ENCODE data around the gene RXRB. TPM values are rescaled to one million over a fixed set of nuclear protein-coding genes. Genes with fewer than 3 reads are reported as not detected.
A peak's percentile ranks its signal among the peaks of the same experiment; 100 is the strongest.

Gene RXRB
- total RNA-seq, result 15.0 and 15.1 TPM in 2 replicates

DNA sequence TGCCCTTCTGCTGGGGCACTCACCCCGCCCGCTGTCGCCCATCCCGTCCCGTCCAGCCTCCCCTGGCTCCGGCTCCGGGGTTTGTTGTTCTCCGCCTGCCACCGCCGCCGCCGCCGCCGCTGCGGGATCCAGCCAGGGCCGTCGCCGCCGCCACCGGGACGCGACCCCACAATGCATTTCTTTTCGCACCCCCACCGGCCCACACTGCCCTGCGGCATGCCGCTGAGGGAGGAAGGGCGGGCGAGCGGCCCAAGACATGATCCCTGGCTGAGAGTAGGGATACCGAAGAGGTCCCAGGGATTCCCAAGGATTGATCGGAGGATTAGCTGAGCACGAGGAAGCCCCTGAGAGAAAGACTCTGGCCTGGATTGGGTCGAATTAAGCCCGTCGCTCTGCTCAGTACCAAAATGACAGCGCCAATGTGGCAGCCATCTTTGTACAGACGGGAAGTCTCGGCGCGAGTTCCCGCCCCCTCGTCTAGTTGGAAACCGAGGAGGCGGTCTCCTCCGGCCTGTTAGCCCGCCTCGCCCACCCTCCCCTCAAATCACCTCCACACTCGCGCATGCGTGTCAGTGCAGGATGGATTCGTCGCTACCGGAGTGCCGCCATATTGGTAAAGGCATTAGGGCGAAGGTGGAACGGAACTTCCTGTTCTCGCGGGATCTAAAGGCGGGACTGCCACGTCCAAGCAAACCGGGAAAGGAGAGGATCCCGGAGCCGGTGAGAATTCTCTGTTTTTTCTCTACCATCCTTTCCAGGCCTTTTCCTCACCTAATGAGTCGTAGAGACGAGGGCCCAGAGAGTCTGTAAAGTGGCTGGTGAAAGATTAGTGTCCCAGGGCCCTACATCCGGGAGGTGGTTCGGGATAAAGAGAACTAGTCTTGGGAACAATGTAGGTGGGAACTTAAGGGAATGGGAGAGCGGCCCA, at the start of gene RXRB, which contains the start of gene SLC39A7:
RXRB (minus strand) TSS at position 447 of the 928 bp plus-strand sequence; CDS start at position 258, 189 bp downstream.
SLC39A7 (plus strand) TSS at position 649 of the 928 bp plus-strand sequence. CDS start 379 bp downstream, outside the sequence.
- peak within 1 kb of the TSS; percentile 86 for H3K4me3 ChIP-seq (ENCODE audit: low read depth, low read length)
- peak; percentile 91 for DNase-seq (ENCODE audit: low read depth)
- TF ChIP-seq, protein P1, sequence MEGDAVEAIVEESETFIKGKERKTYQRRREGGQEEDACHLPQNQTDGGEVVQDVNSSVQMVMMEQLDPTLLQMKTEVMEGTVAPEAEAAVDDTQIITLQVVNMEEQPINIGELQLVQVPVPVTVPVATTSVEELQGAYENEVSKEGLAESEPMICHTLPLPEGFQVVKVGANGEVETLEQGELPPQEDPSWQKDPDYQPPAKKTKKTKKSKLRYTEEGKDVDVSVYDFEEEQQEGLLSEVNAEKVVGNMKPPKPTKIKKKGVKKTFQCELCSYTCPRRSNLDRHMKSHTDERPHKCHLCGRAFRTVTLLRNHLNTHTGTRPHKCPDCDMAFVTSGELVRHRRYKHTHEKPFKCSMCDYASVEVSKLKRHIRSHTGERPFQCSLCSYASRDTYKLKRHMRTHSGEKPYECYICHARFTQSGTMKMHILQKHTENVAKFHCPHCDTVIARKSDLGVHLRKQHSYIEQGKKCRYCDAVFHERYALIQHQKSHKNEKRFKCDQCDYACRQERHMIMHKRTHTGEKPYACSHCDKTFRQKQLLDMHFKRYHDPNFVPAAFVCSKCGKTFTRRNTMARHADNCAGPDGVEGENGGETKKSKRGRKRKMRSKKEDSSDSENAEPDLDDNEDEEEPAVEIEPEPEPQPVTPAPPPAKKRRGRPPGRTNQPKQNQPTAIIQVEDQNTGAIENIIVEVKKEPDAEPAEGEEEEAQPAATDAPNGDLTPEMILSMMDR (conservative IDR thresholded peaks at IDR 0.05; ENCODE audit: low read depth, low read length), result no peak

DNA sequence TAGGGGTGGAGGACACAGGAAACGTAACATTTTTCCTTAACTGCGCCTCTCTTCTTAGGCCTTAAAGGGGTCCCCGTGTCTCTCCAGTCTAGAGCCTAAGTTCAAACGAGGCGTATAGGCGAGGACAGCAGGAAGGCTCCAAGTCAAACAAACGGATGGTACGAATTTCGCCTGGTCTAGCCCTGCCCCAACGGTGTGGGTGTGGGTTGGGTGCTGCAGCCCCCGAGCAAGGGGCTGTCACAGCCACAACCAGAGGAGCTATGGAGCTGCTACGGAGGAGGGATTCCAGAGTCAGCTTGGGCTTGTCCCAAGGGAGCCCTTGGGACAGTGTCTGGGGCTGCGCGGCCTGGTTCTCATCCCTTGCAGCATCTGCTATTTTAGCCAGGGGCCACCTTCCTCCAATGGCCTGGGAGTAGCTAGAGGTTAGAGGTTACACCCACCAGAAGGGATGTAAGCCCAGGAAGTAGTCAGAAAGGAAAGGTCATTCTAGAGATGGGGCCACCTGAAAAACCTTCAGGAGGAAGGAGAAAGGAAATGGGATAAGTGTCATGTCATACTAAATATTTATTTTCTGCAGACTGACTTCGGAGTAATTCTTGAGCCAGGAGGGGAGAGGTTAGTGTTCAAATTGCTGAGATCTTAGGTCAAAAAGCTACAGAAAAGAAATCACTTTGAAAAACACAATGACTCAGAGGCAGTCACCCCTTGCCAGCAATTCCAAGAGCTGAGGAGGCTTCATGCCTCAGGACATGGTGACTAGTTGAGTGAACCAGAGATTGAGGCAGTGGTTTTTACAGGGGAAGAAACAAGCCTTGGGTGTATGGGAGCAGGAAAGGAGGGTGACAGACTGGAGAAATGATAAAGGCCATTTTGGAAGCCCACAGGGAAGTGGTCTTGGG, 49.5 kb upstream of the RXRB start:
- TF ChIP-seq, protein P1 (conservative IDR thresholded peaks at IDR 0.05; ENCODE audit: low read depth, low read length), result no peak
- peak overlapping the region; percentile 79 for H3K4me3 ChIP-seq (ENCODE audit: low read depth, low read length)
- peak; percentile 81 for DNase-seq (ENCODE audit: low read depth)

GRCh38 chr6:33248932-33249731, 48.7 kb upstream of the RXRB start:
- peak overlapping the region; percentile 79 for H3K4me3 ChIP-seq (ENCODE audit: low read depth, low read length)
- TF ChIP-seq, protein P1 (conservative IDR thresholded peaks at IDR 0.05; ENCODE audit: low read depth, low read length), result no peak
- DNase-seq (ENCODE audit: low read depth), result peak; percentile 92

DNA sequence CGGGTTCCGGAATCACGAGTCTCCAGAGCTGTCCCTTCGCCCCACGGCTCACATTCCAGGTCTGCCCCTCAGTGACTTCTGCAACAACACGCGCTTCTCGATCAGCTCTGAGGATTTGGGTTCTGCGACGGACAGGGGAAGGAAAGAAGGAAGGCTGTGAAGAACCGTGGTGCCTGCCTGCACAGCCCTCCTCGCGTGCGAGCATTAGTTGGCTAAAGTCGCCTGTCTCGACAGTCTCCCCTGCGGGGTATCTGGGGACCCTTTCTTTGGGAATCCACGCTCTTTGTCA, 48.1 kb upstream of the RXRB start:
- no peak for DNase-seq (ENCODE audit: low read depth)
- TF ChIP-seq, protein P1 (conservative IDR thresholded peaks at IDR 0.05; ENCODE audit: low read depth, low read length), result no peak
- peak overlapping the region; percentile 46 for H3K4me3 ChIP-seq (ENCODE audit: low read depth, low read length)

- TF ChIP-seq, protein P1 (conservative IDR thresholded peaks at IDR 0.05; ENCODE audit: low read depth, low read length), result peak; percentile 88
- peak overlapping the region; percentile 46 for H3K4me3 ChIP-seq (ENCODE audit: low read depth, low read length)
- no peak for DNase-seq (ENCODE audit: low read depth)
Measured at GRCh38 chr6:33247977-33248642, 47.6 kb upstream of the RXRB start.

DNA sequence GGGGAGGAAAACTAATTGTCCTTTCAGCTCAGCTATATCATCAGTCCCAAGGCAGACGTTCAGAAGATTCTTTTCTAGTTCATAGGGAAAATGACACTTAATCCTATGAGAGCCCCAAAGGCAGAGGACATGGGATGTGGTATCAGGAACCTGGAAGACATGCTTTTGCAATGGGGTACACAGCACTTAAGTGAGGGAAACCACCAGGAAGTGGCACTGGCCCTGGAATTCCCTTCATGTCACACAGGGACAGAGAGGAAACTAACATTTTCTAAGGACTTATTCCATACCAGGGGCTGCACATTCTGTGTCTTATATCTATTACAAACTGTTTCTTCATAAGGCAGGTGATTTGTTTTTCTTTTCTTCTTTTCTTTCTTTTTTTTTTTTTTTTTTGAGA, 43.0 kb upstream of the RXRB start:
- no peak overlapping the region for H3K4me3 ChIP-seq (ENCODE audit: low read depth, low read length)
- TF ChIP-seq, protein P1 (conservative IDR thresholded peaks at IDR 0.05; ENCODE audit: low read depth, low read length), result no peak
- DNase-seq (ENCODE audit: low read depth), result no peak

Measured in epithelial cell of proximal tubule (primary cell).